Left lung (tissue), 10 donors: ENCODE measurements around the gene ARHGAP18. TPM values are rescaled to one million over a fixed set of nuclear protein-coding genes. Genes with fewer than 3 reads are reported as not detected.

Experiments
- ATAC-seq: fragments of 200-7000 bp; cut with Tn5 transposase; one replicate; pipeline ENCODE4 v1.9.1; 2020; ENCODE audit warnings: moderate library complexity
- DNase-seq, 4 donors: peaks; one replicate each; pipeline ENCODE4 v3.0.0-alpha.2; 2013 to 2020
- H3K27ac ChIP-seq, 2 donors: fragments of 200-600 bp; sonication (generic) in 1 of 2; one replicate each; pipeline versions ENCODE4 v1.5.0 to v1.8.0; 2020 to 2021
- H3K27me3 ChIP-seq, 2 donors: fragments of 200-600 bp; sonication (generic) in 1 of 2; one replicate each; pipeline versions ENCODE4 v1.5.0 to v1.8.0; 2020 to 2021
- H3K36me3 ChIP-seq, 2 donors: fragments of 200-600 bp; sonication (generic) in 1 of 2; one replicate each; pipeline versions ENCODE4 v1.5.0 to v1.8.0; 2020 to 2021
- H3K4me1 ChIP-seq, 2 donors: fragments of 200-600 bp; one replicate each; pipeline ENCODE4 v1.8.0; 2021
- H3K4me3 ChIP-seq, 2 donors: fragments of 200-600 bp; sonication (generic) in 1 of 2; one replicate each; pipeline versions ENCODE4 v1.5.0 to v1.8.0; 2020 to 2021; ENCODE audit warnings: mild to moderate bottlenecking in 1 of 2
- H3K9me3 ChIP-seq, 2 donors: fragments of 200-600 bp; sonication (generic) in 1 of 2; one replicate each; pipeline versions ENCODE4 v1.5.0 to v1.8.0; 2020 to 2021
- intact Hi-C, 2 donors: fragments of 100-400 bp; cut with DNase I; formaldehyde crosslinking; loops; one replicate each; pipeline versions ENCODE4 v1.11.2 to v1.14.2; 2022
- polyA plus RNA-seq, 6 donors: library from polyadenylated mRNA; unstranded; fragments of 120-200 nt; gene quantifications; one replicate each; pipeline ENCODE4 v1.2.1, GENCODE V29; 2013; ENCODE audit not compliant: insufficient read length in 6 of 6
- total RNA-seq, 2 donors: library from RNA; stranded (reverse); fragmentation: NEBNext Ultra II Directional; extraction: Animal tissue kit (Norgen Biotek cat#: 25700); gene quantifications; one replicate each; pipeline ENCODE4 v1.2.1, GENCODE V29; 2021
- TF ChIP-seq, protein P1 (sequence below), 2 donors: fragments of 200-600 bp; sonication (generic) in 1 of 2; IDR thresholded peaks; one replicate each; pipeline versions ENCODE4 v1.5.0 to v1.8.0; 2021; ENCODE audit warnings: antibody characterized with exemption in 2 of 2
- donor health status: DM: no; HTN: yes; CAD: no.
- donor health status: DM: no; HTN: no; CAD: no.

The ARHGAP18 gene
- total and polyA plus RNA-seq, 8 donors = 46.0 to 76.4 (median 67.9) TPM

- Histone ChIP-seq H3K27me3 (no peaks in the 10 kb centered on the region), H3K27ac (no peak overlapping the region), H3K36me3 (peaks cover 0 to 6% of the 10 kb centered on the region in 2 donors), H3K4me3 (no peak overlapping the region), H3K9me3 (no peaks in the 10 kb centered on the region), H3K4me1 (no peaks in the 10 kb centered on the region)
- DNase-seq = no peak
- TF ChIP-seq, protein P1, sequence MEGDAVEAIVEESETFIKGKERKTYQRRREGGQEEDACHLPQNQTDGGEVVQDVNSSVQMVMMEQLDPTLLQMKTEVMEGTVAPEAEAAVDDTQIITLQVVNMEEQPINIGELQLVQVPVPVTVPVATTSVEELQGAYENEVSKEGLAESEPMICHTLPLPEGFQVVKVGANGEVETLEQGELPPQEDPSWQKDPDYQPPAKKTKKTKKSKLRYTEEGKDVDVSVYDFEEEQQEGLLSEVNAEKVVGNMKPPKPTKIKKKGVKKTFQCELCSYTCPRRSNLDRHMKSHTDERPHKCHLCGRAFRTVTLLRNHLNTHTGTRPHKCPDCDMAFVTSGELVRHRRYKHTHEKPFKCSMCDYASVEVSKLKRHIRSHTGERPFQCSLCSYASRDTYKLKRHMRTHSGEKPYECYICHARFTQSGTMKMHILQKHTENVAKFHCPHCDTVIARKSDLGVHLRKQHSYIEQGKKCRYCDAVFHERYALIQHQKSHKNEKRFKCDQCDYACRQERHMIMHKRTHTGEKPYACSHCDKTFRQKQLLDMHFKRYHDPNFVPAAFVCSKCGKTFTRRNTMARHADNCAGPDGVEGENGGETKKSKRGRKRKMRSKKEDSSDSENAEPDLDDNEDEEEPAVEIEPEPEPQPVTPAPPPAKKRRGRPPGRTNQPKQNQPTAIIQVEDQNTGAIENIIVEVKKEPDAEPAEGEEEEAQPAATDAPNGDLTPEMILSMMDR (IDR thresholded peaks at IDR 0.05) = no peak
- intact Hi-C loops = no loop called here
- no peak for ATAC-seq
Observed at GRCh38 chr6:129542705-129543104, 167.3 kb downstream of the ARHGAP18 start.

- Histone ChIP-seq H3K9me3 (no peaks in the 10 kb centered on the region), H3K4me3 (no peak overlapping the region), H3K27me3 (no peaks in the 10 kb centered on the region), H3K36me3 (peaks cover 0 to 6% of the 10 kb centered on the region in 2 donors), H3K4me1 (no peaks in the 10 kb centered on the region), H3K27ac (no peak overlapping the region)
- intact Hi-C loops = no loop called here
- DNase-seq (no peak), ATAC-seq (no peak)
- TF ChIP-seq, protein P1 (IDR thresholded peaks at IDR 0.05) = no peak
Observed at GRCh38 chr6:129539032-129539431, 170.9 kb downstream of the ARHGAP18 start.

GRCh38 chr6:129536271-129536670 is 173.7 kb downstream of the ARHGAP18 start:
- Histone ChIP-seq H3K27me3 (no peaks in the 10 kb centered on the region), H3K27ac (no peak overlapping the region), H3K4me1 (no peaks in the 10 kb centered on the region), H3K4me3 (no peak overlapping the region), H3K36me3 (peaks cover 0 to 6% of the 10 kb centered on the region in 2 donors), H3K9me3 (no peaks in the 10 kb centered on the region)
- DNase-seq (no peak), ATAC-seq (no peak)
- intact Hi-C loops = no loop called here
- TF ChIP-seq, protein P1 (IDR thresholded peaks at IDR 0.05) = no peak

- TF ChIP-seq, protein P1 (IDR thresholded peaks at IDR 0.05) = no peak
- Histone ChIP-seq H3K27me3 (no peaks in the 10 kb centered on the region), H3K27ac (no peak overlapping the region), H3K36me3 (peaks cover 0 to 6% of the 10 kb centered on the region in 2 donors), H3K9me3 (no peaks in the 10 kb centered on the region), H3K4me1 (no peaks in the 10 kb centered on the region), H3K4me3 (no peak overlapping the region)
- intact Hi-C loops = no loop called here
- ATAC-seq = no peak
- DNase-seq = no peak
Observed at GRCh38 chr6:129534926-129535325, 175.1 kb downstream of the ARHGAP18 start.

Other genes starting within 250 kb of the ARHGAP18 start
- gene TMEM244, start 151.1 kb upstream of the ARHGAP18 start, total RNA-seq = not detected
- not detected for gene TMEM244, start 151.1 kb upstream of the ARHGAP18 start, polyA plus RNA-seq